ENCODE data around the gene ATP2B3.

Gene ATP2B3

DNA sequence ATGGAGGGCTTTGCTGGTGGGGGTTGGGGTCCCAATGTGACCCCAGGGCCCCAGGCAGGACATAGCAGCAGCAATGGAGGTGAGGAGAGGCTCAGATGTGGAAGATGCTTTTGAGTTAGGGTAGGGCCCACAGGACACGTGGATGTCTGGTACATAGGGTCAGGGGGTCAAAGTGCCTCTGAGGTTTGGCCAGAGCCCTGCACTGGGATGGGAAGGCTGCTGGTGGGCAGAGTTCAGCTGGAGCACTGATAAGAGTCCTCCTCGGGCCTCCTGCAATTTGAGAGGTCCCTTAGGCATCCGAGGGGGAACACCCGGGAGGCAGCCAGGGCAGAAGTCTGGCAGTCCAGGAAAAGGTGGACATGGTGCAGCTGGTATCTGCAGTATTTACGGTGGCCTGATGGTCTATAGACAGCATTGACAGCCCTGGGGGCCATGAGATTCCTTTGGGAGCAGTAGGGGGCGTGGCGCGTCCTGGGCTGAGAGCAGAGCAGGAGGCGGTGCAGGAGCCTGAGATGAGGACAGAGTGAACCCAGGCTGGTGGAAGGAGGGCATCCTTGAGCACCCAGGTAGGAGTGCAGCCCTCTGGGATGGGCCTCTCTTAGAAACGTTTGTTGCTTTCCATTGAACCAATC is 58.9 kb downstream of the ATP2B3 start:
- no peak for DNase-seq

DNA sequence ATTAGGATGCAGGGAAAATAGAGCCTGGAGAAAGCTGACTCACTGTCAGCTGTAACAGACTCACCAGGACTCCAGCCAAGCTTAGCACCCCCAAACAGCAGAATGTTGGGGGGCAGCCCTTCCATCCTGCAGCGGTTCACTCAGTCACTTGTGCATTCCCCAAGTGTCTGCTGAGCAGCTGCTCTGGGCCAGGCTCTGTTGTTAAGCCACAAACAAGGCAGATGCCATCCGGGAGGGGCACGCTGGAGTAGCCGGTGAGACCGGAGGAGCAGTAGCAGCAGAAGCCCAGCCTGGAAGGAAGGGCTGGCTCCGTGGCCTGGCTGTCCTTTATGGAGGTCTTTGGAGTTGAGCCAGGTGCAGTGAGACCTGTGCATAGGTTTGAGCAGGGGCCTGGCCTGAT is 59.5 kb downstream of the ATP2B3 start:
- peak; percentile 37 for DNase-seq

GRCh38 chrX:153578200-153578835 is 60.9 kb downstream of the ATP2B3 start:
- peak; percentile 26 for DNase-seq

DNA sequence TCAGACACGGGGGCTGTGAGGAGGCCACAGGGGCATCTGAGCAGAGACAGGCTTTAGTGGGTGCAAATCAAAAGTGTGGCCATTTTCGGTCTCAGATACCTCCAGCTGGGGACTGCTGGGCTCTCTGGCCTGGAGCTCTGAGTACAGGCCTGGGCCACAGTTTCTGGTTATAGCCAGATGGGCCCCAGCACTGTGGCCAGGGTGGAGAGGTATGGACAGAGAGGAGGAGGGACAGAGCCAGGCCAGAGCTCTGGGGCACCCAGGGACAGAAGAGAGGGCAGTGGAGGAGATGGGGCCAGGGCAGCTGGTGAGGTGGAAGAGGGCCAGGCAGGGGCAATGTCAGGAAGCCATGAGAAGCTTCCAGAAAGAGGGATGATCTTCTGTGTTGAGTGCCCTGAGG is 61.4 kb downstream of the ATP2B3 start:
- DNase-seq = no peak

DNA sequence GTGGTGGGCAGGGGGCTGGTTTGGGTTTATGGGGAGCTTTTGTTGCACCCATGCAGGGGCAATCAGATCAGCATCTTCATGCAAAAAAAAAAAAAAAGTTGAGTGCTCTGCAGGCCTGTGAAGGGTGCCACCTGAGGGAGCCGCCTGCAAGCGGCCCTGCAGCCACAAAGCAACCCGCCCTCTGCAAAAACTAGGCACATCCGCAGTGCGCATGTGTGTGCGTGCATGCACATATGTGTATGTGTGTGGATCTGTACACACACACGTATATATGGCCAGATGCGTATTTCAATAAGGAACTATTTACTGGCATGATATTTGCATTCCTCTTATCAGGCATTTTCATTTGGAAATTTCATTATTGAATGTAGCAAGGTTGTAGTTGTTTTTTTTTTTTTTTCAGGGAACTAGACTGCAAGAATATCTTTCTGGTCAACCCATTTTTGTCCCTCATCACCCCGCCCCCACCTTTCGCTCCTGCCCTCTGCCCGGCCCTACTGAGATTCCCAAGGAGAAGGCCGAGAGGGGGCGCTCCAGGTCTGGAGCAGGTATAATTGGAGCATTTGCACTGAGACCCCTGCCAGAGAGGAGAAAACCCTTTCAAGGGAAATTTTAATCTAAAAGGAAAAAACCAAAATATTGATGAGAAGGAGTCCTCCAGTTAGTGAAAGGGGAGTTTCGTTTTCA is 63.4 kb downstream of the ATP2B3 start:
- DNase-seq = no peak

- DNase-seq = peak; percentile 74
Measured at GRCh38 chrX:153582896-153583295, 65.5 kb downstream of the ATP2B3 start.

DNA sequence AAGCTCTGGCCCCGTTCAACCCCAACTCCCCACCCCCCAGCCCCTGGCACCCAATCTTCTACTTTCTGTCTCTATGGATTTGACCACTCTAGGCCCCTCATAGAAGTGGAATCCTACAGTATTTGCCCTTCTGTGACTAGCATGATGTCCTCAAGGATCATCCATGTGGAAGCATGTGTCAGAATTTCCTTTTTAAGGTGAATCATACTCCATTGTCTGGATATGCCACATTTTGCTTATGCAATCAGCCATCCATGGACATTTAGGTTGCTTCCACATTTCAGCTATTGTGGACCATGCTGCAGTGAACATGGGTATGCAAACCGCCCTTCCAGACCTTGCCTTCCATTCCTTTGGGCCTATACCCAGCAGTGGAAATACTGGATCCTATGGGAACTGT is 66.0 kb downstream of the ATP2B3 start:
- DNase-seq = no peak

GRCh38 chrX:153585827-153586226 is 68.4 kb downstream of the ATP2B3 start:
- no peak for DNase-seq

- no peak for DNase-seq
Measured at GRCh38 chrX:153587342-153587741, 69.9 kb downstream of the ATP2B3 start.

DNA sequence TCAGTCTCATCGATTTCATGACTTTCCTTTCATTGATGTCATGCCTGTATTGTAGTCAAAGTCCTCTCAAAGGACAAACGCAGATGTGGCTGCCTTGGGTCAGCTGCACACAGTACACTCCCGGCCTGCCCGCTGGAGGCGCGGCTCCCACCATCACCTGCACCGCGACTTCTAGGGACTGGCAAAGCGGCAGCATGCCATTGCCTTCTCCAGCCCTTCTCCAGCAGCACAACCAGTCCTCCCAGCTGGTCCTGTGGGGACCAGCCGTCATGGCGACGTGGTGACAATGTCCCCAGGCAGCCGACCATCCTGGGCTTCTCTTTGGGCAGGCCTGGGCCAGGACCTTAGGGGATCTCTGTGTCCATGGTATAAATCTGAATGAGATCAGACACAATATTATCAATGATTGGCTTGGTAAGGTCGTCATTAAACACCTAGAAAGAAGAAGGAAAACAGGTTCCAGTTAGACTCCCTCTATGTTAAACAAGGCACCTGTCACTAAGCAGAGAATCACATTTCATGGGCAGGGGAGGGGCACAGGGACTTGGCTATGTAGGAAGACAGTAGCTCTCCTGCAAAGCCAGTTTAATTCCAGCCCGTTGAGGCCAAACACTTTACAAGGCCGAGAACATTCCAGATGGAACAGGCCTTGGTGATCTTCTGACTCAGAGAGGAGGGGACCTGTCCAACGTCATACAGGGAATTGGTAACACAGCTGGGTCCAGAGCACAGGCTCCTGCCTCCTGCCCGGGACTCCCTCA is 70.8 kb downstream of the ATP2B3 start:
- DNase-seq = no peak

DNA sequence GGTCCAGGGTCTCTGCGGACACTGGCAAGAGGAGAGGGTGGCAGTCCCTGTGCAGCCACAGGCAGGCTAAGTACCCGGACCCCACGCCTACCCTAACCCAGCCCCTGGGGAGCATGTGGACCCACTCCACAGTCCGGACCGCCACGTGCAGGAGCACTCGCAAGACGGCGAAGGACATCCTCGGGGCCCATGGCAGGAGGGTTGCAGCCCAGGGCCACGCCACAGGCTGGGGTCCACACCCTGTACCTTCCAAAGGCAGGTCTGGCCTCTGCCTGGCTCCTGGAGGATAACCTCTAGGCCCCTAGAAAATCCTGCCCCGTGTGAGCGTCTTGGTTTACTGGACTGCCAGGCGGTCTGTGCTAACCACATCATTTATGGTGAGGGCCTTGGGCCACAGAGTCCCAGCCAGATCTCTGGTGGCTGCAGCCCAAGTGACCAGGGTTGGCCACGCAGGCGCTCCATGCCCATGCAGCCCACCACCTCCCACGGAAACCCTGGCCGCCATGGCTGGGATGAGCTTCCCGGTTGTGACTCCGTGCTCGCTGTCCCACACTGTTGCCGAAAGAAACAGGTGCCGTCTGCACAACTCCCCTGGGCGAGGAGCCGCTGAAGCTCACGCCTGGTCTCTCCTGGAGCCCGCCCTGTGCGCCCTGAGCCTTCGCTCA is 71.5 kb downstream of the ATP2B3 start:
- DNase-seq = no peak

GRCh38 chrX:153590961-153591956 is 73.8 kb downstream of the ATP2B3 start:
- no peak for DNase-seq

GRCh38 chrX:153592091-153592833 is 74.8 kb downstream of the ATP2B3 start:
- no peak for DNase-seq

- no peak for DNase-seq
Measured at GRCh38 chrX:153592966-153593688, 75.7 kb downstream of the ATP2B3 start.

DNA sequence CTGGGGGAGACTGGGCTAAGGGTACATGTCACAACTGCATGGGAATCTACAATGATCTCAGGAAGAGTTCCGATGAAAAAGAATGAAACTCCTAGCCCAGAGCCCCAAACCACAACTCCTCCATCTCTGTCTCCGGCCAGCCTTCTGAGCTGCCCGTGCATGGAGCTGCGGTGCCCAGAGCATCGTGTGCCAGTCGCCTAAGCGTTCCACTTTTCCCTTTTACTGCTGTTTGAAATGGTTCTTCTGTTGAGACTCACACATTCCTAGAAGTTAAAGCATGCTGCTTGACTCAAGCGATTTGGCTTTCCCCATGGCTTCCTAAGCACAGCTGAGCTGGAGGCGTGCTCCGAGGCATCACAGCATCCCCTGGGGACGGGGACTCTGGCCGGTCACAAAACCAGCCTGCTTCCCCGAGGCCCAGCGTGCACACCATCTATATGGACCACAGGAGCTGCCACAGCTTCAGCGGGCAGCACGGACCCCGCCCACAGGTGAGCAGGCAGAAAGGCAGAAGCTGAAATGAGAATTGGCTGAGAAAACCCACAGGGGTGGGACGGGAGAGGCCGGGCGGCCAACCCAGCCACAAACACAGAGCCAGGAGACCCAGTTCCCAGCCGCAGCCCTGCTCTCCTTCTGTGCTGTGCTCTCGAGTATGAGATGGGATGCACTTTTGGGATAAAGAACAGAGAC is 76.5 kb downstream of the ATP2B3 start:
- DNase-seq = no peak

DNA sequence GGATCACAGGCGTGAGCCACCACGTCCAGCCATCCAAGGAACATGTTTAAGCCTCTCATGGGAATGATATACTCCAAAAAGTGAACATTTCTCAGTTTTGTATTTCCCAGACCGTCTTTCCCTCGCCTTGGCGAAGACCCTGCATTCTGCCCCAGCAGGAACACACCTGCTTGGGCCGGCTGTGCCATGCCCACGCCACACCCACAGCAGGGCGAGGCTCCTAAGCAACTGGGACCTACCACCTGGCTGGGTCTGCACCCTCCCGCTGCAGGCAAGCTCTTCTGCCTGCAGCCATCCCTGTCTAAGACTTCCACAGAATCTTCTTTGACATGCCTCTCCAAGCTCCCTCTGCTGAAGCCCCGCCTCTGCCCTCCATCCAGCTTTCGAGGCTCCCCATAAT is 77.9 kb downstream of the ATP2B3 start:
- no peak for DNase-seq

DNA sequence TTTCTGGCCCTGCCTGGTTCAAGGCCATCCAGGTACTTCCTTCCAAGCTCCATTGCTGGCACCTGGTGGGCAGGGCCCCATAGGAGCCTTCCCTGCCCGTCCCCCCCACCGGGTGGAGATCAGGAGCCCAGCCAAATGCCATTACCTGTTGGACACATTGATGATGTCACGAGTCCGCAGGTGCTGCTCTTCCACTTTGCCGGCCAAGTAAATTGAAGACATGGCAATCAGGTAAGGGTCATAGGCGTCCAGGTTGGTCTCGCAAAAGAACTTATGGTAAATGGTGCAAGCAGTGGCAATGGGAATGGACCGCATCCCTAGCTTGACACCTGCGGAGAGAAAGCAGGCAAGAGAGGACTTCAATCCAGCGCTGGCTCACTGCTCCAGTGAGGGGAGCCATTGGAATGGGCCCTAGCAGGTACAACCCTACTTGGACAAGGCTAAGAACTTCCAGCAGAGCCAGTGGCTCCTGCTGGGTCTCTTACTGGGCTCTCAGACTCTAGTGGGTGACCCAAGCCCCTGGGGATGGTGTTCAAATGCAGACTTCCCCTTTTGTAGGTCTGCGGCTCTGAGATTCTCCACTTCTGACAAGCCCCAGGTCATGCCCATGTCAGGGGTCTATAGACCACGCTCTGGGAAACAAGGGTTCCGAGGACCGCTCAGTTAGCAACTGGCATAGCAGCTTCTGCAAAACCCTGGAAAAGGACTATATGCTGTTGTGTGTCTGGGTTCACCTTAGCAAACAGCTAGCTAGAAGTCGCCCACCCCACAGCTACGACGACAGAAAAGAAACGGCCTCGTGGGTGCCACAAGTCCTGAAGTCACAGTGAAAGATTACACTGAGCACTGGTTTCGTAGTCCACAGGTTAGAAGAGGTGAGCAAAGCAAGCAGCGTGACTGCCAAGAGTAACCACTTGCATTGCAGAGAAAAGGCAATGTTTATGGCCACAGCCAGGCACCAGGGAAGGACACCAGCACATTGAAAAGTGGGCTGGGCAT is 78.7 kb downstream of the ATP2B3 start:
- DNase-seq = no peak

Measured in eye (tissue), 1 donor.